Measurements from ENCODE around the gene SMYD3. TPM values are rescaled to one million over a fixed set of nuclear protein-coding genes. Genes with fewer than 3 reads are reported as not detected.
"Not testable (repeated sequence)": the region's sequence is repeated elsewhere in the genome, so short reads cannot be mapped to it uniquely, and the experiment has no call there.

SMYD3 gene
- total RNA-seq, 3 donors from 2014 or later, result 16.8 to 28.8 (median 19.5) TPM

GRCh38 chr1:246074421-246074820 is 432.7 kb downstream of the SMYD3 start:
- DNase-seq (ENCODE audit: low spot score in 2 of 2), result no peak

GRCh38 chr1:246072456-246072955 is 434.6 kb downstream of the SMYD3 start:
- H3K27ac ChIP-seq, result no peak overlapping the region

More at GRCh38 chr1:246074421-246074820, 432.7 kb downstream of the SMYD3 start:
- H3K27ac ChIP-seq, result no peak overlapping the region
- H3K4me1 ChIP-seq, result no peaks in the 10 kb centered on the region
- H3K9me3 ChIP-seq, result no peaks in the 10 kb centered on the region
- H3K36me3 ChIP-seq, result no peaks in the 10 kb centered on the region
- no peaks in the 10 kb centered on the region for H3K27me3 ChIP-seq
- TF ChIP-seq POLR2AphosphoS5 (IDR thresholded peaks at IDR 0.05) (no peak), CTCF (IDR thresholded peaks at IDR 0.05) (no peak), POLR2A (IDR thresholded peaks at IDR 0.05) (no peak)
- no peak overlapping the region for H3K4me3 ChIP-seq
- intact Hi-C loops (cut with DNase I; ENCODE audit: low total_unique reads), result no loop called here

GRCh38 chr1:246071981-246072380 is 435.1 kb downstream of the SMYD3 start:
- DNase-seq (ENCODE audit: low spot score in 2 of 2); intact Hi-C loops (cut with DNase I; ENCODE audit: low total_unique reads); H3K27ac ChIP-seq: not testable (repeated sequence)

More at GRCh38 chr1:246072456-246072955, 434.6 kb downstream of the SMYD3 start:
- intact Hi-C loops (cut with DNase I; ENCODE audit: low total_unique reads), result no loop called here
- no peaks in the 10 kb centered on the region for H3K27me3 ChIP-seq
- H3K4me3 ChIP-seq, result no peak overlapping the region
- no peak for DNase-seq (ENCODE audit: low spot score in 2 of 2)
- TF ChIP-seq POLR2AphosphoS5 (IDR thresholded peaks at IDR 0.05) (no peak), POLR2A (IDR thresholded peaks at IDR 0.05) (no peak), CTCF (IDR thresholded peaks at IDR 0.05) (no peak)
- H3K36me3 ChIP-seq, result no peaks in the 10 kb centered on the region
- H3K9me3 ChIP-seq, result no peaks in the 10 kb centered on the region
- no peaks in the 10 kb centered on the region for H3K4me1 ChIP-seq

GRCh38 chr1:246071561-246071960 is 435.5 kb downstream of the SMYD3 start:
- DNase-seq (ENCODE audit: low spot score in 2 of 2); H3K36me3 ChIP-seq; H3K4me1 ChIP-seq; H3K4me3 ChIP-seq; H3K27ac ChIP-seq; H3K9me3 ChIP-seq; intact Hi-C loops (cut with DNase I; ENCODE audit: low total_unique reads); H3K27me3 ChIP-seq: not testable (repeated sequence)

More at GRCh38 chr1:246071981-246072380, 435.1 kb downstream of the SMYD3 start:
- not testable (repeated sequence) for H3K36me3 ChIP-seq, H3K27me3 ChIP-seq, H3K4me3 ChIP-seq, H3K4me1 ChIP-seq, H3K9me3 ChIP-seq

- DNase-seq (ENCODE audit: low spot score in 2 of 2), result no peak
- no peaks in the 10 kb centered on the region for H3K36me3 ChIP-seq
- no peak for TF ChIP-seq CTCF (IDR thresholded peaks at IDR 0.05)
- H3K27ac ChIP-seq, result no peak overlapping the region
- no peaks in the 10 kb centered on the region for H3K27me3 ChIP-seq
- intact Hi-C loops (cut with DNase I; ENCODE audit: low total_unique reads), result no loop called here
- no peak overlapping the region for H3K4me3 ChIP-seq
- no peaks in the 10 kb centered on the region for H3K9me3 ChIP-seq
- no peaks in the 10 kb centered on the region for H3K4me1 ChIP-seq
These were observed 437.5 kb downstream of the SMYD3 start for GRCh38 chr1:246069581-246069980.

GRCh38 chr1:246068619-246069509 is 438.2 kb downstream of the SMYD3 start:
- H3K27me3 ChIP-seq, result no peaks in the 10 kb centered on the region
- no peak overlapping the region for H3K27ac ChIP-seq
- intact Hi-C loops (cut with DNase I; ENCODE audit: low total_unique reads), result no loop called here
- no peaks in the 10 kb centered on the region for H3K9me3 ChIP-seq
- no peaks in the 10 kb centered on the region for H3K36me3 ChIP-seq
- TF ChIP-seq CTCF (IDR thresholded peaks at IDR 0.05) (no peak), POLR2A (IDR thresholded peaks at IDR 0.05) (no peak), POLR2AphosphoS5 (IDR thresholded peaks at IDR 0.05) (no peak)
- H3K4me1 ChIP-seq, result no peaks in the 10 kb centered on the region
- H3K4me3 ChIP-seq, result no peak overlapping the region
- no peak for DNase-seq (ENCODE audit: low spot score in 2 of 2)
